Stomach (tissue), 4 donors: ENCODE measurements around the gene SLC27A4.

Source experiments
- EP300 ChIP-seq: sonication (generic); formaldehyde crosslinking; IDR thresholded peaks from one replicate; pipeline ENCODE4 v1.6.1; 2017; ENCODE audit warnings: antibody characterized with exemption
- TF ChIP-seq, protein P1 (sequence below), 7 experiments: fragments of 450-650 bp in 4 of 7; fragments of 200-600 bp in 3 of 7; sonication (generic) in 3 of 7; IDR thresholded peaks; one replicate each; pipeline ENCODE4 v1.5.1; 2016 to 2019; ENCODE audit warnings: antibody characterized with exemption in 7 of 7, control low read depth in 2 of 7, mild to moderate bottlenecking in 1 of 7

DNA sequence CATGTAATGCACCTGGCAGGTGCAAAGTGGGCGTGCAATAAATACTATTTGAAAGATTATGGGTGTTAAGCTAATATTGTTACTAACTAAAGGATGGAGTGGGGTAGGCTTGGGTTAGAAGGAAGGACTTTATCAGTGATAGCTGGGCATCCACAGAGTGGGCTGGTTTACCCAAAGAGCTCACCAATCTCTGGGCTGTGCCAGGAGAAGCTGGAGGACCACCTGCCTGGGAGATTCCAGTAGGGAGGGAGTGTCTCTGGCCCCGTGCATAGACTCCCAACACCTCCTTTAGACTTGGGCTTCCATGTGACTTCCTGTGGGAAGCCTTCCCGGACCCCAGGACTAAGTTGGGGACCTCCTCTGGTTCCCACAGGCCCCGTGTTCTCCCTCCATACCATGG is 25.2 kb downstream of the SLC27A4 start:
- TF ChIP-seq, protein P1, sequence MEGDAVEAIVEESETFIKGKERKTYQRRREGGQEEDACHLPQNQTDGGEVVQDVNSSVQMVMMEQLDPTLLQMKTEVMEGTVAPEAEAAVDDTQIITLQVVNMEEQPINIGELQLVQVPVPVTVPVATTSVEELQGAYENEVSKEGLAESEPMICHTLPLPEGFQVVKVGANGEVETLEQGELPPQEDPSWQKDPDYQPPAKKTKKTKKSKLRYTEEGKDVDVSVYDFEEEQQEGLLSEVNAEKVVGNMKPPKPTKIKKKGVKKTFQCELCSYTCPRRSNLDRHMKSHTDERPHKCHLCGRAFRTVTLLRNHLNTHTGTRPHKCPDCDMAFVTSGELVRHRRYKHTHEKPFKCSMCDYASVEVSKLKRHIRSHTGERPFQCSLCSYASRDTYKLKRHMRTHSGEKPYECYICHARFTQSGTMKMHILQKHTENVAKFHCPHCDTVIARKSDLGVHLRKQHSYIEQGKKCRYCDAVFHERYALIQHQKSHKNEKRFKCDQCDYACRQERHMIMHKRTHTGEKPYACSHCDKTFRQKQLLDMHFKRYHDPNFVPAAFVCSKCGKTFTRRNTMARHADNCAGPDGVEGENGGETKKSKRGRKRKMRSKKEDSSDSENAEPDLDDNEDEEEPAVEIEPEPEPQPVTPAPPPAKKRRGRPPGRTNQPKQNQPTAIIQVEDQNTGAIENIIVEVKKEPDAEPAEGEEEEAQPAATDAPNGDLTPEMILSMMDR (IDR thresholded peaks at IDR 0.05) = no peak
- TF ChIP-seq EP300 = no peak
